HAP-1 (cell line): ENCODE measurements around the gene PSORS1C2.

Source experiments
- DNase-seq, 2 experiments: peaks; one replicate each; pipeline ENCODE4 v3.0.0-alpha.2; 2016 to 2020; ENCODE audit warnings: low spot score in 2 of 2
- H3K27me3 ChIP-seq: fragments of 250-450 bp; sonication (Bioruptor Pico); 2 replicates; pipeline ENCODE4 v1.5.1; 2020; ENCODE audit warnings: low read depth, mild to moderate bottlenecking, moderate library complexity
- H3K36me3 ChIP-seq: fragments of 250-450 bp; sonication (Bioruptor Pico); replicated peaks from 2 replicates; pipeline ENCODE4 v1.5.1; 2020; ENCODE audit warnings: mild to moderate bottlenecking
- H3K4me1 ChIP-seq: fragments of 250-450 bp; sonication (Bioruptor Pico); 2 replicates; pipeline ENCODE4 v1.5.1; 2020; ENCODE audit warnings: mild to moderate bottlenecking
- H3K4me3 ChIP-seq: fragments of 250-450 bp; sonication (Bioruptor Pico); 2 replicates; pipeline ENCODE4 v1.5.1; 2020; ENCODE audit warnings: mild to moderate bottlenecking, moderate library complexity
- H3K9me3 ChIP-seq: fragments of 250-450 bp; sonication (Bioruptor Pico); 2 replicates; pipeline ENCODE4 v1.5.1; 2020; ENCODE audit warnings: mild to moderate bottlenecking, moderate library complexity
- in situ Hi-C: fragments of 300-500 bp; cut with MboI; formaldehyde crosslinking; loops from 3 replicates; pipeline ENCODE4 v1.14.3; 2020; ENCODE audit warnings: low sequenced_read_pairs, inconsistent platforms, mixed read lengths

PSORS1C2 gene

GRCh38 chr6:31121131-31121790 lies 17.6 kb downstream of the PSORS1C2 start:
- H3K9me3 ChIP-seq = no peaks in the 10 kb centered on the region
- no peak for DNase-seq
- no peak overlapping the region for H3K4me3 ChIP-seq
- no peaks in the 10 kb centered on the region for H3K36me3 ChIP-seq
- H3K4me1 ChIP-seq = no peaks in the 10 kb centered on the region
- H3K27me3 ChIP-seq = no peaks in the 10 kb centered on the region
- in situ Hi-C loops = no loop called here

GRCh38 chr6:31120151-31120915 lies 18.5 kb downstream of the PSORS1C2 start, which contains the start of gene CDSN:
TSS of gene CDSN (minus strand) at chr6:31120446. CDS start at chr6:31120419, 27 bp downstream.
- Histone ChIP-seq H3K4me3 (no peak within 1 kb of the TSS), H3K9me3 (no peaks in the 10 kb centered on the region), H3K36me3 (no peaks in the 10 kb centered on the region), H3K4me1 (no peaks in the 10 kb centered on the region), H3K27me3 (no peaks in the 10 kb centered on the region)
- in situ Hi-C loops = no loop called here
- no peak for DNase-seq

GRCh38 chr6:31118178-31118577 lies 20.7 kb downstream of the PSORS1C2 start:
- Histone ChIP-seq H3K27me3 (no peaks in the 10 kb centered on the region), H3K36me3 (no peaks in the 10 kb centered on the region), H3K4me1 (no peaks in the 10 kb centered on the region), H3K9me3 (no peaks in the 10 kb centered on the region), H3K4me3 (no peak overlapping the region)
- in situ Hi-C loops = no loop called here
- no peak for DNase-seq

- Histone ChIP-seq H3K4me3 (no peak overlapping the region), H3K4me1 (no peaks in the 10 kb centered on the region), H3K27me3 (no peaks in the 10 kb centered on the region), H3K9me3 (no peaks in the 10 kb centered on the region), H3K36me3 (no peaks in the 10 kb centered on the region)
- in situ Hi-C loops = no loop called here
- DNase-seq = no peak
Measured at GRCh38 chr6:31116661-31117385, 22.0 kb downstream of the PSORS1C2 start.

GRCh38 chr6:31115941-31116560 lies 22.8 kb downstream of the PSORS1C2 start:
- H3K36me3 ChIP-seq = no peaks in the 10 kb centered on the region
- no peaks in the 10 kb centered on the region for H3K27me3 ChIP-seq
- H3K9me3 ChIP-seq = no peaks in the 10 kb centered on the region
- H3K4me3 ChIP-seq = no peak overlapping the region
- in situ Hi-C loops = no loop called here
- DNase-seq = no peak
- H3K4me1 ChIP-seq = no peaks in the 10 kb centered on the region

- peak; percentile 29 to 33 for DNase-seq
- no peak overlapping the region for H3K4me3 ChIP-seq
- in situ Hi-C loops = no loop called here
Measured at GRCh38 chr6:31114970-31115849, 23.7 kb downstream of the PSORS1C2 start.

GRCh38 chr6:31114541-31114878 lies 24.4 kb downstream of the PSORS1C2 start, which contains the start of gene PSORS1C1:
TSS of gene PSORS1C1 (plus strand) at chr6:31114800. CDS start at chr6:31129633, 14,833 bp downstream.
- H3K9me3 ChIP-seq = no peaks in the 10 kb centered on the region
- peaks cover 8% of the 10 kb centered on the region for H3K27me3 ChIP-seq
- H3K4me3 ChIP-seq = no peak within 1 kb of the TSS
- H3K4me1 ChIP-seq = no peaks in the 10 kb centered on the region
- in situ Hi-C loops = no loop called here
- no peaks in the 10 kb centered on the region for H3K36me3 ChIP-seq
- DNase-seq = no peak

More at GRCh38 chr6:31114970-31115849, 23.7 kb downstream of the PSORS1C2 start:
- H3K4me1 ChIP-seq = no peaks in the 10 kb centered on the region
- no peaks in the 10 kb centered on the region for H3K9me3 ChIP-seq
- H3K27me3 ChIP-seq = peaks cover 4% of the 10 kb centered on the region
- no peaks in the 10 kb centered on the region for H3K36me3 ChIP-seq

GRCh38 chr6:31113861-31114540 lies 24.9 kb downstream of the PSORS1C2 start:
- DNase-seq = no peak
- Histone ChIP-seq H3K36me3 (no peaks in the 10 kb centered on the region), H3K9me3 (no peaks in the 10 kb centered on the region), H3K4me1 (no peaks in the 10 kb centered on the region), H3K27me3 (peaks cover 8% of the 10 kb centered on the region), H3K4me3 (no peak overlapping the region)
- in situ Hi-C loops = no loop called here

- in situ Hi-C loops = no loop called here
- Histone ChIP-seq H3K9me3 (no peaks in the 10 kb centered on the region), H3K4me1 (no peaks in the 10 kb centered on the region), H3K4me3 (no peak within 1 kb of the TSS), H3K36me3 (no peaks in the 10 kb centered on the region), H3K27me3 (peaks cover 8% of the 10 kb centered on the region)
- no peak for DNase-seq
Measured at GRCh38 chr6:31112478-31112877, 26.4 kb downstream of the PSORS1C2 start, which contains the start of gene C6orf15. TSS of gene C6orf15 (minus strand) at chr6:31112575. CDS start at chr6:31112555, 20 bp downstream.

- no peak for DNase-seq
- Histone ChIP-seq H3K4me3 (no peak overlapping the region), H3K36me3 (no peaks in the 10 kb centered on the region), H3K27me3 (peaks cover 8% of the 10 kb centered on the region), H3K9me3 (no peaks in the 10 kb centered on the region), H3K4me1 (no peaks in the 10 kb centered on the region)
- in situ Hi-C loops = no loop called here
Measured at GRCh38 chr6:31111712-31112111, 27.2 kb downstream of the PSORS1C2 start.

GRCh38 chr6:31110825-31111582 lies 27.9 kb downstream of the PSORS1C2 start:
- no peaks in the 10 kb centered on the region for H3K36me3 ChIP-seq
- H3K4me3 ChIP-seq = no peak overlapping the region
- H3K9me3 ChIP-seq = no peaks in the 10 kb centered on the region
- peaks cover 8% of the 10 kb centered on the region for H3K27me3 ChIP-seq
- H3K4me1 ChIP-seq = no peaks in the 10 kb centered on the region
- in situ Hi-C loops = no loop called here
- no peak for DNase-seq

GRCh38 chr6:31107052-31107451 lies 31.8 kb downstream of the PSORS1C2 start:
- H3K36me3 ChIP-seq = no peaks in the 10 kb centered on the region
- H3K4me1 ChIP-seq = no peaks in the 10 kb centered on the region
- no peaks in the 10 kb centered on the region for H3K9me3 ChIP-seq
- no peak overlapping the region for H3K4me3 ChIP-seq
- in situ Hi-C loops = no loop called here
- no peak for DNase-seq
- H3K27me3 ChIP-seq = peaks cover 8% of the 10 kb centered on the region
